MM.1S (cell line): ENCODE results near the gene HOXC9.

Experiments used
- EZH2 ChIP-seq: fragments of 300-600 bp; sonication (generic); optimal IDR thresholded peaks from 2 replicates; pipeline ENCODE3; 2017; ENCODE audit warnings: low read depth, mild to moderate bottlenecking, antibody characterized with exemption, low read length, mixed read lengths
- TF ChIP-seq, protein P1 (sequence below): fragments of 300-600 bp; sonication (generic); IDR thresholded peaks from 2 replicates; pipeline ENCODE4 v1.5.1; 2016; ENCODE audit warnings: antibody characterized with exemption, low read length, mixed read lengths

DNA sequence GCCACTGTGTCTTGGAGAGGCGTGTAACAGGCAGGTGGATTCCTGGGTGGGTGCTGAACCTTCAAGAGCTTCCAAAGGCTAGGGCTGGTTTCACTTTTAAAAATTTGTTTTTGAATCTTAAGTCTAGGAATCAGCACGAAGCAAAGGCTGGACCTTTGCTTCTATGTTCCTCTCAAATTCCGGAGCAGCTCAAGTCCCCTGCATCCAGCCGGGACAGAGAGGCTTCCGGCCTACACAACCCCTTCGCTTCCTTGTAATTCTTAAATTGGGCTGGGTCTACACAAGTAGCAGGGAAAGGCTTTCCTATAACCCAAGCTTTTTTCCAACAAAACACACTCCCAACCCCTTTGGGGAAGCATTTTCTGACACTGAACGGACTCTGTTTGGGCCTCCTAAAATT, 37.0 kb upstream of the HOXC9 start:
- TF ChIP-seq, protein P1, sequence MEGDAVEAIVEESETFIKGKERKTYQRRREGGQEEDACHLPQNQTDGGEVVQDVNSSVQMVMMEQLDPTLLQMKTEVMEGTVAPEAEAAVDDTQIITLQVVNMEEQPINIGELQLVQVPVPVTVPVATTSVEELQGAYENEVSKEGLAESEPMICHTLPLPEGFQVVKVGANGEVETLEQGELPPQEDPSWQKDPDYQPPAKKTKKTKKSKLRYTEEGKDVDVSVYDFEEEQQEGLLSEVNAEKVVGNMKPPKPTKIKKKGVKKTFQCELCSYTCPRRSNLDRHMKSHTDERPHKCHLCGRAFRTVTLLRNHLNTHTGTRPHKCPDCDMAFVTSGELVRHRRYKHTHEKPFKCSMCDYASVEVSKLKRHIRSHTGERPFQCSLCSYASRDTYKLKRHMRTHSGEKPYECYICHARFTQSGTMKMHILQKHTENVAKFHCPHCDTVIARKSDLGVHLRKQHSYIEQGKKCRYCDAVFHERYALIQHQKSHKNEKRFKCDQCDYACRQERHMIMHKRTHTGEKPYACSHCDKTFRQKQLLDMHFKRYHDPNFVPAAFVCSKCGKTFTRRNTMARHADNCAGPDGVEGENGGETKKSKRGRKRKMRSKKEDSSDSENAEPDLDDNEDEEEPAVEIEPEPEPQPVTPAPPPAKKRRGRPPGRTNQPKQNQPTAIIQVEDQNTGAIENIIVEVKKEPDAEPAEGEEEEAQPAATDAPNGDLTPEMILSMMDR = no peak
- TF ChIP-seq EZH2 = no peak
